Measurements from ENCODE around the gene IL9.

DNA sequence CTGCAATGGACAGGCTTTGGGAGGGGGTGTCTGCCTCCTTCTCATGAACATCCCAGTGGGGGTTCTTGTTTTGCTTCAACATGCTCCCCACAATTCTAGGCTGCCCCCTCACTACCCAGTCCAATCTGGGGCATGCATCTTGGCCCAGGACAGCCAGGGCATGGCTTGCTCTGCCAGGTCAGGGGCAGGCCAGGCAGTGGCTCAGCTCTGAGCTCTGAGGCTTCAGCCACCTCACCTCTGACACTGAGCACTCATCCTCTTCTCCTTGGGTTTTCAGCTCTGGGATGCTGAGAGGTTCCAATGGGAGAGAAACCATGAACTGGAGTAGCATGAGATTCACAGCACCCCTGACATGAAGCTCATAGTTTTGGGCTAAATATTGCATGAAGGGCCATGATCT lies 49.3 kb downstream of the IL9 start:
- TF ChIP-seq, protein P1, sequence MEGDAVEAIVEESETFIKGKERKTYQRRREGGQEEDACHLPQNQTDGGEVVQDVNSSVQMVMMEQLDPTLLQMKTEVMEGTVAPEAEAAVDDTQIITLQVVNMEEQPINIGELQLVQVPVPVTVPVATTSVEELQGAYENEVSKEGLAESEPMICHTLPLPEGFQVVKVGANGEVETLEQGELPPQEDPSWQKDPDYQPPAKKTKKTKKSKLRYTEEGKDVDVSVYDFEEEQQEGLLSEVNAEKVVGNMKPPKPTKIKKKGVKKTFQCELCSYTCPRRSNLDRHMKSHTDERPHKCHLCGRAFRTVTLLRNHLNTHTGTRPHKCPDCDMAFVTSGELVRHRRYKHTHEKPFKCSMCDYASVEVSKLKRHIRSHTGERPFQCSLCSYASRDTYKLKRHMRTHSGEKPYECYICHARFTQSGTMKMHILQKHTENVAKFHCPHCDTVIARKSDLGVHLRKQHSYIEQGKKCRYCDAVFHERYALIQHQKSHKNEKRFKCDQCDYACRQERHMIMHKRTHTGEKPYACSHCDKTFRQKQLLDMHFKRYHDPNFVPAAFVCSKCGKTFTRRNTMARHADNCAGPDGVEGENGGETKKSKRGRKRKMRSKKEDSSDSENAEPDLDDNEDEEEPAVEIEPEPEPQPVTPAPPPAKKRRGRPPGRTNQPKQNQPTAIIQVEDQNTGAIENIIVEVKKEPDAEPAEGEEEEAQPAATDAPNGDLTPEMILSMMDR (conservative IDR thresholded peaks at IDR 0.05) = no peak
- TF ChIP-seq ZFX (IDR thresholded peaks at IDR 0.05) = no peak

Data from C4-2B (cell line).